GM19193 (cell line): ENCODE data around the gene DEFB114.

ENCODE experiments used
- POLR2A ChIP-seq: IDR thresholded peaks from 4 replicates; pipeline ENCODE4 v1.6.1; 2011; ENCODE audit not compliant: insufficient read depth, insufficient read length; ENCODE audit errors: extremely low read depth

DEFB114 gene, protein sequence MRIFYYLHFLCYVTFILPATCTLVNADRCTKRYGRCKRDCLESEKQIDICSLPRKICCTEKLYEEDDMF

DNA sequence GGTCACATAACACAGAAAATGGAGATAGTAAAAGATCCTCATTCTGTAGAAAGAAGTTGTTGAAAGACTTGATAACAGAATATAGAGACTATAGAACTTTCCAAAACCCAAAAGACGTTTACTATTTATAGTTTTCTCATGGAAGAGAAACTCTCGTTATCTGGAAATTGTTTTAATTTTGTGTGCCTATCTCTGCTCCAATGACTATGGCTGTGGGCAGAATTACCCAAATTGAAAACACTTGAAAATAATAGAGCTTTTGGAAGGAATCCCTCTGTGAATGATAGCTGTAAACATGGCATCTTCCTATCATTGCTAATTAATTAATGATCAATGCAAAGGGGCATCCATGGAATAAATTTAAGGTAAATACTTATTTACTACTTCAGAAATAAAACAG, at the start of gene DEFB114:
Gene DEFB114 (minus strand): TSS at position 101 of the 400 bp plus-strand sequence. CDS start 59 bp downstream, at position 42.
- no peak for TF ChIP-seq POLR2A

DNA sequence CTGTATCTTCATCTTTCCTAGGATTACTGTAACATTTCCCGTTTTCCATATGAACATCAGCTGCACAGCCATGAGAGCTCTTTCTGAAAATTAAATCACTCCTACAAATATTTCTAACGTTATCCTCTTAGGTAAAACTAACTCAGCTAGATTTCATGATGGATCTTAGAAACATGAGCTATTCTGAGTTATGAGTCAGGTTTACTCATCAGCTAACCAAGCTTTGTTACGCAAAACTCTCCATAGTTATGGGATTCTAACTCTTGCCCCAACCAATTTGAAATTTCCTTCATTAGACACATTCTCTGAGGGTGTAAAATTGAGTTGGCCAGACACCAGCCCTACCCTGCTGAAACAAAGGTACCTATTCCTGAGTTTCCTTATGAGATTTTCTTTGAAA, 43.9 kb upstream of the DEFB114 start:
- no peak for TF ChIP-seq POLR2A

DNA sequence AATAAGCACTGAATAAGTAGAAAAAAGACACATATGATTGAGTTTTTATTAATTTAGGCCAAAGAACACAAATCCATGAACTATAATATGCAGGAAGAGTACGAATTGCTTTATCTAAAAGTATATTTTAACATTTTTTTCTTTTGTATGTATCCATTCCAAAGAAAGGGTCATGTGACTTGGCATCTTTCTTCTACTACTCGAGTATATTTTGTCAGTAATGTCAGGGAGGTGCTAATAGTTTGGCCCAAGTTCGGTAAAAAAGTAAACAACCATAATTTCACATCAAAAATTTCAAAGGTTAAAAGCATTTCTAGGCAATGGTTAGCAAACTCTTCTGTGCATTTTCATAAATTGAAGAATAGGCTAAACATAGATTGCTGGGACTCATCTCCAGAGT, 39.2 kb upstream of the DEFB114 start:
- no peak for TF ChIP-seq POLR2A

DNA sequence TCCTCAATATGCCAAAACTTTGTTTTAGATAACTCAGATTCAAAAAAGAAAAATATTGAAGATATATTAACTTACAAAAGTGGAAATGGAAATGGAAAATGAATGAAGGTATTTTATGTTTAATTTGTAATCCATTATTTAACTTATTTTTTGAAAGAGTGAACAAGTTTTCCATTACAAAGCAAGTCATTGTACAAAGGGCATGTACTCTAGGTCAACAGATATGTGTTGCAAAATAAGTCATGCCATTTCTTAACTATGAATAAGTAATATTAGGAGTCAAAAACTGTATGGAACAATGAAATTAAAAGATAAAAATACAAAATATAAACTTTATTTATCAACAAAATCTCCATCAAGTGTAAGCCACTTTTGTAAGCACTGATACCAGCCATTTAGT, 31.3 kb upstream of the DEFB114 start:
- no peak for TF ChIP-seq POLR2A

DNA sequence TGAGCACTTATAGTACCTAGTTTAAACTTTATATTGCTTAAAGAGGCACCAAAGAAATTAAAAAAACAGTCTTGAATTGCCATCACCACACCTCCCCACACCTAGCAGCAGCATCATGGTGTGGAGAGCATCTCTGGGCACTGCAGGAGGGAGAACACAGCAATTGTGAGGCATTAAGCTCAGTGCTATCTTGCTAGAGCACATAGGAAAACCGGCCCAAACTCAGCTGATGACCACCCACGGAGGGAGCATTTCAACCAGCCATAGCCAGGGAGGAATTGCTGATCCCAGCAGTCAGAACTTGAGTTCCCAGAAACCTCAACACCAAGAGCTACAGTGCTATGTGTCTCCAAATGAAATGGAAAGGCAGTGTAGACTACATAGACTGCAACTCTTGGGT, 24.9 kb upstream of the DEFB114 start:
- no peak for TF ChIP-seq POLR2A

DNA sequence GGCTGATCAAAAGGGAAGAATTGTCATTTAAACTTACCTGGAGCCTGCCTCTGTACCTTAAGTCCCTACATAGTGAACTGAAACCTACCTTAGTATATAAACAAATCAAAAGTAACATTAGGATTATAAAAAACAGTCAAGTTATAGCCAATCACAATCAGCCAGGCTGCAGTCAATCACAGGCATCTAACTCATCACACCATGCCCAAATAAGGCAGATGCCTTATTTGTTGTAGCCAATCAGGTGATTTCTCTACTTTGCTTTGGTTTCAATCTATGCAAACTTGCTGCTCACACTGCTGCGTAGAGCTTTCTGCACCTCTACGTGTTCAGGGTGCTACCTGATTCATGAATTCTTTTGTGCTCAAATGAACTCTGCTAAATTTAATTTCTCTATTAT, 23.8 kb upstream of the DEFB114 start:
- TF ChIP-seq POLR2A = no peak

DNA sequence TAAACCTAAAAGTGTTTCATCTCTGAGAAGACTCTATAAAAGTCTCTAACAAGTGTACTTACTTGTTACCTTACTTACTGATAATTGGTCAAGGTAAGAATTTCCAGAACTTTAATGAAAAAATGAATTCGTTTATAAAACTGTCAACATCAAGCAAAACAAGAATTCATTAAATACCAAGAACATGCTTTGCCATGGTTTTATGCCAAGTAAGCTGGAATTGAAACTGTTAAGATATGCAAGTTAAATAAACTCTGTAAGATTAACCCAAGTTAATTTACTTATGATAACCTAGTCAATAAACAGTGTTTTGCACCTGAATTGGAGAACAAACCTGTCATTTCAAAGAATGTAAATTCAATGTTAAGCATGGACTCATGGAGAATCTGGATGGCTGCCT, 22.6 kb upstream of the DEFB114 start:
- TF ChIP-seq POLR2A = no peak

DNA sequence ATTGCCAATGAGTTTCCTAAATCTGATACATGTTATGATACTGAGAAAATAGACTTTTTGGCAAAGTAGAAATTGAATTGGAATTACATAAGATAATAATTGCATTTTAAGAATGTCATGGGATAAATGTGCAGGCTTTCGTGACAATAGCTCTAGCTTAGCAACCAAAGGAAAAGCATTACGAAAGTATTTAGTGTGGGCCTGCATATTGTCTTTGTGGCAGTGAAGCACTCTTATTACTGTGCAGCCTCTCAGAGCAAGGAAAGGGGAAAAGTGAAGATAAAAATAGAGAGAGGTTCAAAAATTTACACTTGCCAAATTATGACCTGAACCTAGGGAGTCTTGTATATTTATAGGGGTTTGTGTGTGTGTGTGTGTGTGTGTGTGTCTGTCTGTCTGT, 18.1 kb upstream of the DEFB114 start:
- TF ChIP-seq POLR2A = no peak

DNA sequence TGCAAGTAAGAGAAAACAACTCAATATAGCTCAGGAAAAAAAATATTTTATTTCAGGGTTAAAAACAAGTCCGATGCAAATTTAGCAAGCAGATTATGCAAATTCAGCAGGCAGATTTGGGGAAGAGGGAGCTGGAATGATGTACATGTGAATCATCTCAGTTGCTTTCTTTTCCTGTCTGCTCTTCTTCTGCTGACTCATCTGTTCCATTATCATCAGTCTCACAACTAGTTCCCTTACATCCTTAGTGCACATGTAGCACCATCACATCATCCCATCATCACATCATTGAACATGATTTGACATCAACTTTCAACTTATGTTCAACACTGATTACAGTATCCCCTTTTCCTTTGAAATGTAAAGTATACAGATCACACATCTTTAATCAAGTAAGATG, 16.9 kb upstream of the DEFB114 start:
- no peak for TF ChIP-seq POLR2A

DNA sequence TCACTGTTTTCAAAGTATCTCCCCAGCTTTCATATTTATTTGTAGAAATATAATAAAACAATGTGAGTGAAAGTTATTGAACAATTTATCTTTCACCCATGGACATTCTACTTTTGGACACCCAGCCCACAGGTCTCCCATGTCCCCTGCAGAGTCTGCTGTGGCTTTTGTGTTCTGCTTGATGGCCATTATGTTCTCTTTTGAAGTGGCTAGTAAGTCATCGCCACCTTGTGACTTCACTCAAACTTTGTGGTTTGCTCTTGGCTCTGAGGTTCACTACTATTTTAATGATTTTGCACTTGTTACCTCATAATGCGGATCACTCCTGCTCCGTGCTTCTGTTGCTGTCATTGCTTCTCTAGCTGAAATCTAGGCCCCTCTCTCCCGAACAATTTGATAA, 15.6 kb upstream of the DEFB114 start:
- no peak for TF ChIP-seq POLR2A

DNA sequence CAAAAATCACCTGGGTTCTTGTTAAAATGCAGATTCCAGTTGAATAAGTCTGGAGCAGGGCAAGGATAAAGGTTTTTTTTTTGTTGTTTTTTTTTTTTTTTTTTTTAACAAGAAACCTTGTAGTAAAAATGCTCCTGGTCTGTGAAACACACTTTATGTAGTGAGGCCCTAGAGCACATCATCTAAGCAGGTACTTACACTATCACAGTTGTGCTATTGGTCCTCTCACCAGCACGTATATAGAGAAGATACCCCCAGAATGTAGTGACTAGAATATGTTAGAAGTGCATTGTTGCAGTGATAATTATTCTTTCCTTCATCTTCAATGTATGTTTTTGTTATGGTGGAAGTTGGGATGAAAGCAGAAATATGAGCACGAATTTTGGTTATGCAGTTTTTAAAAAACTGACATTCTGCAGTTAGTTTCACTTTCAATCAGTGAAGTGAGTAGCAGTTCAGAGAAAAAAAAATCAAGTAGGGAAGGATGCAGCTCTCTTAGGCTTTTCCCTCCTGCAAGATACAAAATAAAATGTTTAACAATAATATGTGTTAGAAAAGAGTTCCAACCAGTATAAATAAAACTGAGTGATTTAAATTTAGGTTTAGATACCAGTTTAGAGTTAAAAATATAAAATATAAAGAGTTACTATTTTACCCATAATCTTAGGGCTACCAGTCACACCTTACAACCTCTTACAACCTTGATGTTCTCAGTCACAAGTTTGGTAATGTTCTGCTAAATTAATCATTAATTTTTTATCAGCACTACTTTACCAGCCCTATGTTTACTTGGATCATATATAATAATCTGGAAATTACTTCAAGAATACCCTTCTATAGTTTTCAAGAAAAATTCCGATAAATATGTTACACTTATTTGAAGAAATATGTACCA, 14.6 kb upstream of the DEFB114 start:
- TF ChIP-seq POLR2A = no peak

DNA sequence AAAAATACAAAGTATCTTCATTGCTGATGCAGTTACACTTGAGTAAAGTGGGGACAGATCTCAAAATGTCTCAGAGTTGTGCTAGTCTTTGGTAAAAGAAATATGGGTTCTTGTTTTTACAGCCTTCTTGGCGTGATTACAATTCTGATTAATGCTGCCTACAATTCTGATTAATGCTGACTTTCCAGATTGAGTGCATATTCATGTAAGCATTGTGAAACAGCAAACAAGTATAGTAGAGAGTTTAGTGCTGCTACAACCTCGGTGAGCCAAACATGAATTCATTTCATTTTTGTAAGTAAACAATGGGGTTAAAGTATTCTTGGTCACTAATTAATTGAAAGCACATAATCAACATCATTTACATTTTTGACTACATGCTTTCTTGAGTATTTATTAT, 5.6 kb upstream of the DEFB114 start, which contains the start of gene DEFB113:
Gene DEFB113 (minus strand): TSS at position 21 of the 400 bp plus-strand sequence. CDS start 0 bp downstream, at position 21.
- TF ChIP-seq POLR2A = no peak

DNA sequence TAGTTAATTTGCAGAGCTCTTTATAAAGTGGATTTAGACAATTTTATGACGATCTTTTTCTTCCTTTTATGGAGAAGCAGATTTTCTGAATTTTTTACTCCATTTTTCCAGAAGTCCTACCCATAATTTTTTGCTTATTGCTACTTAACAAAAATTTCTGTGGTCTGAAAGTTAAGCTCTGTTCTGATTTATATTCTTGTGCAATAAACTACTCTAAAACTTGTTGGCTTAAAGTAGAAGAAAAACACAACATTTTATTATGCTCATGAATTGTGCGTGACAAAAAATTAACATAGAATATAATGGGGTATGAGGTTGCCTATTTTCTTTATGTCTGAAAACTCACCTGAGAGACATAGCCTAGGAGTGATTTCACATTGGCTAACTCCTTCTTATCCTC, 2.9 kb upstream of the DEFB114 start:
- no peak for TF ChIP-seq POLR2A

DNA sequence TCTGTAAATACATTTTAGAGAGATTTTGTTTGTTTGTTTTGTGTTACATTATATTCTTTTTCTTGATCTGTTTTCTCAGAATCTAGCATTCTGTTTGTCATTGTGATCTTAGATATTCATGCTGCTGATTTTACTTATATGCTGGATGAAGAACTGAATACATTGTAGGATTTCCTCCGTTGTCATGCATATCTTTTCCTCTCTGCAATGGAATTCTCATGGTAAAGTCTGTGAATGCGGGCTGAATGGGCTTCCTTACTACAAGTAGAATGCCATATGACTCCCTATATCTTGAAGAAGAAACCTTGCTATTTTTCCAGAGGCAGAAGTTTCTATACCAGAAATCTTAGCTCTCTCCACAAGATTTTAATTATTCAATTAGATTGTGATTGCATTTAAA, 2.4 kb upstream of the DEFB114 start:
- TF ChIP-seq POLR2A = no peak

DNA sequence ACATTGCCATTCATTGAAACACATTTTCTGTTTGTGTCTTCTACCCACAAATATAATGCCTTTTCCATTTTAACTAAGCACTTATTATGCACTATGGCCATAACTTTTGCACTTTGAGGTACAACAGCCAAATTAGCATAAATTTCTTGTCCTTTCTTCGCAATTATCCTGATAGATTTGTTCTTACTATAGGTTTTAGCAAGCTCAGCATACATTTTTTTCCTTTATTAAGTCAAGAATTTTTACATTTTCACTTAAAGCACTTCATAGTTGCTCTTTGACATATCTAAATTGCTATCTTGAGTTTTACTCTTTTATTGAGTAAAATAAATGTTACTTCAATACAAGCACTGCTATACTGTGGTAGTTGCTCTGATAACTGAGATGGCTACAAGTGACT, 5.8 kb downstream of the DEFB114 start:
- TF ChIP-seq POLR2A = no peak

DNA sequence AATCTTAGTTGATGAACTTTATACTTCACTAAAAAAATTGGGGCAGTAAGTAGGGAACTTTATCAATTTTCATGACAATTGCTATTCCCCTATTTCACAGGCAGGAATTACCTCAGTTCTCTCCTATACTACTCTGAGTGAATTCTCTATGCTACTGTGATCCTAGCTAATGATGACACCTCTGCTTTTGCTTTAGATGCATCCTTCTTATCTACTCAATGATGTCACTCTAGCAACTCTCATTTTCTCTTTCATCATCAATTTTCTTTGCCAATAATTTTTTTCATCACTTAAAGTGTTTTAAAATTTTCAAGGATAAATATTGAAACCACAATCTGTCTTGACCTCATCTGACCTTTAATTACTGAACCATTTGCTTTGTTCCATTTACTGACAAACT, 8.1 kb downstream of the DEFB114 start:
- TF ChIP-seq POLR2A = no peak
